RWPE1 (cell line): ENCODE results near the gene DDIT3.

Experiments
- CTCF ChIA-PET: fragments of 350-600 bp; sonication (Branson Sonifier 250); formaldehyde crosslinking; extraction: SDS; loops from one replicate; lab custom pipeline; 2021; lab: Yijun Ruan, JAX
- POLR2A ChIA-PET: fragments of 400-600 bp; formaldehyde crosslinking; extraction: SDS; loops from one replicate; lab custom pipeline; 2020; ENCODE audit warnings: antibody characterized with exemption; ENCODE audit not compliant: low non-redundant PET; lab: Yijun Ruan, JAX
- DNase-seq: peaks from one replicate; pipeline ENCODE4 v3.0.0; 2012; ENCODE audit warnings: low spot score
- H3K27ac ChIP-seq: fragments of 450-650 bp; 2 replicates; pipeline ENCODE4 v1.5.1; 2017
- CTCF ChIP-seq: fragments of 450-650 bp; conservative IDR thresholded peaks from 2 replicates; pipeline ENCODE4 v1.5.1; 2017; ENCODE audit warnings: low read depth, mild to moderate bottlenecking

Gene DDIT3

GRCh38 chr12:57487055-57487596 lies 33.2 kb downstream of the DDIT3 start:
- DNase-seq = no peak
- CTCF ChIA-PET = interaction anchor here (0.6 kb wide), 2 partner anchors 75 to 209 kb away, joined by 3 to 4 read pairs; no protein-coding TSS in a partner anchor
- TF ChIP-seq CTCF = no peak
- POLR2A ChIA-PET = no interaction called here
- peak overlapping the region; percentile 79 for H3K27ac ChIP-seq

- TF ChIP-seq CTCF = no peak
- H3K27ac ChIP-seq = no peak overlapping the region
- CTCF ChIA-PET = no interaction called here
- DNase-seq = no peak
- POLR2A ChIA-PET = no interaction called here
These were observed 34.6 kb downstream of the DDIT3 start for GRCh38 chr12:57485695-57486094.

- CTCF ChIA-PET = no interaction called here
- POLR2A ChIA-PET = no interaction called here
These were observed 36.8 kb downstream of the DDIT3 start for GRCh38 chr12:57483466-57483865.

GRCh38 chr12:57481671-57482070 lies 38.6 kb downstream of the DDIT3 start:
- ChIA-PET CTCF (interaction anchor here (0.6 kb wide), 1 partner anchor 151 kb away, joined by 3 read pairs; the partner anchor contains the start of gene B4GALNT1), POLR2A (no interaction called here)
- TF ChIP-seq CTCF = no peak
- DNase-seq = no peak
- H3K27ac ChIP-seq = no peak overlapping the region

More at GRCh38 chr12:57483466-57483865, 36.8 kb downstream of the DDIT3 start:
- no peak for TF ChIP-seq CTCF
- H3K27ac ChIP-seq = no peak overlapping the region
- DNase-seq = no peak

GRCh38 chr12:57479376-57480115 lies 40.8 kb downstream of the DDIT3 start, which contains the start of gene ARHGAP9:
TSS of gene ARHGAP9 (minus strand) at chr12:57479866. CDS start at chr12:57479406, 460 bp downstream.
- ChIA-PET CTCF (interaction anchor here (1.0 kb wide), 1 partner anchor 27 kb away, joined by 4 read pairs; no protein-coding TSS in a partner anchor), POLR2A (no interaction called here)
- no peak for TF ChIP-seq CTCF
- no peak for DNase-seq
- no peak within 1 kb of the TSS for H3K27ac ChIP-seq

- H3K27ac ChIP-seq = no peak overlapping the region
- POLR2A ChIA-PET = no interaction called here
- TF ChIP-seq CTCF = no peak
- no peak for DNase-seq
- CTCF ChIA-PET = no interaction called here
These were observed 41.3 kb downstream of the DDIT3 start for GRCh38 chr12:57479043-57479375.
